Caki2 (cell line): ENCODE results near the gene SPDL1. TPM values are rescaled to one million over a fixed set of nuclear protein-coding genes. Genes with fewer than 3 reads are reported as not detected.

ENCODE experiments used
- DNase-seq: peaks from one replicate; pipeline ENCODE4 v3.0.0-alpha.2; 2015; ENCODE audit warnings: low read depth
- in situ Hi-C: cut with HindIII; loops from 2 replicates; pipeline ENCODE4 v1.10.0; 2016; ENCODE audit warnings: low sequenced_read_pairs, low pct_unique_long_range_greater_than_20kb, mixed read lengths
- total RNA-seq: library from RNA; depleted of rRNA; stranded (reverse); fragments of >200 nt; shearing (Covaris generic); gene quantifications from 2 replicates; pipeline ENCODE4 v1.2.3, GENCODE V29; 2014; ENCODE audit warnings: low replicate concordance; rRNA removed

SPDL1 gene
- total RNA-seq = 16.9 and 34.7 TPM in 2 replicates

GRCh38 chr5:169583424-169584220, at the start of gene SPDL1:
Gene SPDL1 (plus strand): TSS chr5:169583773. CDS start chr5:169588417, 4,644 bp downstream.
- DNase-seq = peak; percentile 96
- in situ Hi-C loops = no loop called here

GRCh38 chr5:169534311-169534880, 49.2 kb upstream of the SPDL1 start:
- no peak for DNase-seq
- in situ Hi-C loops = no loop called here

GRCh38 chr5:169534939-169535338, 48.6 kb upstream of the SPDL1 start:
- DNase-seq = no peak
- in situ Hi-C loops = no loop called here

GRCh38 chr5:169538944-169539343, 44.6 kb upstream of the SPDL1 start:
- in situ Hi-C loops = no loop called here
- DNase-seq = no peak

- in situ Hi-C loops = no loop called here
- DNase-seq = no peak
Observed at GRCh38 chr5:169542811-169543210, 40.8 kb upstream of the SPDL1 start.

- in situ Hi-C loops = no loop called here
- DNase-seq = no peak
Observed at GRCh38 chr5:169544264-169544950, 39.2 kb upstream of the SPDL1 start.

- peak; percentile 14 for DNase-seq
- in situ Hi-C loops = no loop called here
Observed at GRCh38 chr5:169545762-169546161, 37.8 kb upstream of the SPDL1 start.

GRCh38 chr5:169546346-169546745, 37.2 kb upstream of the SPDL1 start:
- in situ Hi-C loops = no loop called here

GRCh38 chr5:169547508-169547907, 36.1 kb upstream of the SPDL1 start:
- in situ Hi-C loops = no loop called here
- no peak for DNase-seq

More at GRCh38 chr5:169546346-169546745, 37.2 kb upstream of the SPDL1 start:
- DNase-seq = no peak

GRCh38 chr5:169548315-169548714, 35.3 kb upstream of the SPDL1 start:
- peak; percentile 23 for DNase-seq
- in situ Hi-C loops = no loop called here

- in situ Hi-C loops = no loop called here
- no peak for DNase-seq
Observed at GRCh38 chr5:169549453-169550100, 34.0 kb upstream of the SPDL1 start.

GRCh38 chr5:169550227-169550626, 33.3 kb upstream of the SPDL1 start:
- in situ Hi-C loops = no loop called here
- DNase-seq = no peak

GRCh38 chr5:169551146-169551545, 32.4 kb upstream of the SPDL1 start:
- in situ Hi-C loops = no loop called here
- no peak for DNase-seq

GRCh38 chr5:169551696-169552095, 31.9 kb upstream of the SPDL1 start:
- in situ Hi-C loops = no loop called here
- DNase-seq = no peak

- no peak for DNase-seq
- in situ Hi-C loops = no loop called here
Observed at GRCh38 chr5:169554251-169554650, 29.3 kb upstream of the SPDL1 start.

- in situ Hi-C loops = no loop called here
- no peak for DNase-seq
Observed at GRCh38 chr5:169557838-169558237, 25.7 kb upstream of the SPDL1 start.

- in situ Hi-C loops = no loop called here
- DNase-seq = no peak
Observed at GRCh38 chr5:169561893-169562292, 21.7 kb upstream of the SPDL1 start.

GRCh38 chr5:169563369-169563768, 20.2 kb upstream of the SPDL1 start:
- in situ Hi-C loops = no loop called here
- no peak for DNase-seq

GRCh38 chr5:169566202-169566601, 17.4 kb upstream of the SPDL1 start:
- in situ Hi-C loops = no loop called here
- DNase-seq = no peak
